Stimulated activated CD4-positive, alpha-beta T cell treated with anti-CD3 and anti-CD28 coated beads, Interleukin-1b, Interleukin-23, amount 100 ng/mL, for 48 hours (primary cell): ENCODE measurements around the gene SIVA1.

Experiments
- DNase-seq: peaks from one replicate; pipeline ENCODE4 v3.0.0-alpha.2; 2020

Gene SIVA1

DNA sequence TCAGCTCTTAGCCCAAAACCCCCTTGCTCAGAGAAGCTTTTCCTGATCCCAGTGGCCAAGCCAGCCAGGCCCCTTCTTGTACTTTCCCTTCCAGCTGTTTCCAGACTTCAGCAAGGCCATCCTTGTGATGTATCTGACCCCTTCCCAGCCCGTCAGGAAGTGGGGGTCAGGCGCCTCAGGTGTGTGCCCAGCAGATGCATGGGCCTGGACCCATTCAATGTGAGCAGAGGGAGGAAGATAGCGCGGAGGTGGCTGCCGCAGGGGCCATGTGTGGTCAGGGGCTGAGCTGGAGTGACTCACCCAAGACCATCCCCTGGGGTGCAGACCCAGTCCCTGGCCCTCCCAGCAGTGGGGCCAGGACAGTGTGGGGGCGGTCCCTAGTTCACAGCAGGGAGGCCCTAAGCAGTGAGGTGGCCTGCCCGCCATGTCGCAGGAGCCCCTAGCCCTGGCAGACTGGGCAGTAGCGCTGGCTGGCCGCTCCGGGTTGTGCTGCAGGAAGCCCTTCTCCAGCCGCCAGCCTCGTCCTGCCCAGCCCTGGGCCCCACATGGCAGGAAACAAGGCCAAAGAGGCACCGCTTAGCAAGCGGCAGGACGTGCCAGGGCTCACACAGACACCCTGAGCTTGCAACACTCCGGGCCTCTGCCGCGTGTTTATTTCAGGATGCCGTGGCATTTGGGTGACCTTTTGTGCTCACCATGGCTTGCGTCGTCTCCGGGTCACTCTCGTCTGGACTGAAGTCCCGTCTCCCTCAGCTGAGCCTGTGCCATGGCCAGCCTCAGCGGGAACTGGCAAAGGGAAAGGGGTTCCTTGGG lies 16.9 kb upstream of the SIVA1 start:
- DNase-seq, result no peak

DNA sequence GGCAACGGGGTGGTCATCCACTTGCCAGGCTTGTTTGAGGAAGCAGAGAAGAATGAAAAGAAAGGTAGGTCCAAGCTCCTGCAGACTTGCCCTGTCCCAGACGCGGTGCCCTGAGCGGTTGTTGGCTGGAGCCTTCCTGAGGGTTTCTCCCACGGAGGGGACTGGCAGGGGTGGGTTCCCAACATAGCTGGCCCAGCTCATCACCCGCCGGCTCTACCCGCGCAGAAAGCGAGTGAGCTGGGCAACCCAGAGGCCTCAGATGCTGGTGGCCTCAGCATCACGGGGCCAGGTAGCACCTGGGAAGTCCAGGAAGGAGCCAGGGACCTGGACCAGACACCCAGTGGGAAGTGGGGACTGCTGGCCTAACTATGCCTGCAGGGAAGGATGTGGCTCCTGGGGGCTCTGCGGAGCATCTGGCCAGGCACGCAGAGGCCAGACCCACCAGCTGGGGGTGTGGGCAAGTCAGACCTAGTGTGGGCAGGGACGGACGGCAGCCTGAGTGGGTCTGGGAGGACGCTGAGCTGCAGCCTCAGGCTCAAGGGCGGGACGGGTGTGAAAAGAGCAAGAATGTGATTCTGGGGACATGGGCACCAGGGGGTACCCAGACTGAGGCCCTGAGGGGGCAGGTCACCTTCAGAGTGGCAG lies 14.4 kb upstream of the SIVA1 start:
- DNase-seq, result no peak

DNA sequence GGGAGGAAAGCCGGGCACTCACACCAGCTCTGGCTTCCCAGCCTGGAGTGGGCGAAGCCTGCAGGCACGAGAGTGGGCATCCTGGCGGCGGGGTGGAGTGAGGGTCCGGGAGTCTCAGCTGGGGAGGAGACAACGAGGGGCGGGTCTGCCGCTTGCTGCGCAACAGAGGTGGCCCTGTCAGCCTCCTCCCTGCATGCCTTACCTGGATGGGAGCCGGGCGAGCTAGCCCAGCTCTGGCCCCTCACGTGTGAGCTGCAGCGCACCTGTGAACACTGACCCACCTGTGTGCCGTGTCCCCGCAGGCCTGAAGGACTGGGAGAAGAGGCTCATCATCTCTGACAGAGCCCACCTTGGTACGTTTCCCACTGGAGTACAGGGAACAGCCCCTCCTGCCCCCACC lies 13.9 kb upstream of the SIVA1 start:
- no peak for DNase-seq

DNA sequence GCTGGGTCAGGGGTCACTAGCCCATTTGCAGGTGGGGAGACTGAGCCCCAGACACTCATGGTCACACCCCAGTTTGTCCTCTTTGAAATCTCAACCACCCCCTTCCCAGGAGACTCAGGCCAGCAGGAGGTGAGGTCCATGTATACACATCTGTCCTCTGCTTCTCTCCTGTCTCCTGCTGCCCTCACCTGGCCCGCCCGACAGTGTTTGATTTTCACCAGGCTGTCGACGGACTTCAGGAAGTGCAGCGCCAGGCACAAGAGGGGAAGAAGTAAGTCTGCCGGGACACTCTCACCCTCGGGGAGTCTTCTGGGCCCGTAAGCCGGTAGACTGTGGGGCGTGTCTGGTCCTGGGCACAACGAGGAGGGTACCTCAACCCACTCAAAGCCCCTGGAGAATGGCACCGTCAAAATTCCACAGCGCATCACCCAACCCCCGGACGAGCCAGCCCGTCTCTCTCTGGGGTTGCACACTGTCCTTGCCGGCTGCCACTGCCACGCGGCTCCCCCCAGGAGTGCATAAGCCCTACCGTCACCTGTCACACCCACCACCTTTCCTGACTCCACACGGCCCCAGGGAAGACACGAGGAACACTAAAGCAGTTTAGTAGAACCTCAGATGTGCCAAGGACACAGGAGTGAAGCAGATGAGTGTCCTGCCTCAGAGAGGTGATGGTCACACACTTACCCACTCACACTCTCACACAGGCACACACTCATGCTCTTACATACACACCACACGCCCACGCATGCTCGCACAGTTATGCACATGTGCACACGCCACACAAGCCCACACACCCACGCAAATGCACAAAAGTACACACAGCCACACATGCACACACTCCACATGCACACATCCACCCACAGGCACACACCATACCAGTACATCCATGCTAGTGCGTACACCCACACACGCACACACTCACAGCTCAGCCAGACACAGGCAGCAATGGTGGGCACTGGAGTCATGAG lies 13.1 kb upstream of the SIVA1 start:
- no peak for DNase-seq

DNA sequence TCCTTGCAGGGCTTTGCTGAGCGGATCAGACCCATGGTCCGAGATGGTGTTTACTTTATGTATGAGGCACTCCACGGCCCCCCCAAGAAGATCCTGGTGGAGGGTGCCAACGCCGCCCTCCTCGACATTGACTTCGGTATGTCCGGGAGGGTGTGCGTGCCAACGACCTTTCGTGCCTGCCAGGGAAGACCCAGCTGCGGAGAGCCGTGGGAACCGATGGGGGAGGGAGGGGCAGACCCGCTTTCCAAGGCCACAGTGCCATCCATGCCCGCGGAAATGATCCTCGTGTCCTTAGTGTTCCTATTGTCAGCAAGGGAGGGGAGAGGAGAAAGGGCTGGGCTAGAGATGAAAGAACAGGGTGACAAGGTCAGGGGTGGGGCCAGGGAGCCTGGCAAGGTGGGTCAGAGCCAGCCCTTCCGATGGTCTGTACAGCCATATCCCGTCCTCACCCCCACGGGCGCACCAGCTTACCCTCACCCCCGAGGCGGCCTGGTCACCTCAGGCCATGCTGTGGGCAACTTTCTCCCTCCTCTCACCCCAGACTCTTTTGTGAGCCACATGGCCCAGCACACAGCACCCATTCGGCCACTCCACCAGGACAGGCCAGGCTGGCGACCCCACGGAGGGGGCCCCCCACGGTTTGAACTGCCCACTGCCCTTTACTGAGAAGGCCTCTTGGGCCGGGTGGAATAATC lies 11.7 kb upstream of the SIVA1 start:
- no peak for DNase-seq

DNA sequence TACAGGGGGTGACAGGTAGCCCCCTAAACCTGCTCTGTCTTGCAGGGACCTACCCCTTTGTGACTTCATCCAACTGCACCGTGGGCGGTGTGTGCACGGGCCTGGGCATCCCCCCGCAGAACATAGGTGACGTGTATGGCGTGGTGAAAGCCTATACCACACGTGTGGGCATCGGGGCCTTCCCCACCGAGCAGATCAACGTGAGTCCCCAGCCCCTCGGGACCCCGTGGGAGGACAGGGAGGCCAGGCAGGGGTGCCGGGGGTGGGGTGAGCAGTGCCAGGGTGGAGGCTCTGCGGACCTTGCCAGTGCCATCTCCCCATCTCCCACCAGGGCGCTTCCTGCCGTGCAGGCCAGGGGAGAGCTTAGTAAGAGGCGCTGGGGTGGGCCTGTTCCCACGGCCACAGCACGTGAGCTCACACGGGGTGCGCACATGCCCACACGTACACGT lies 11.1 kb upstream of the SIVA1 start:
- DNase-seq, result no peak

DNA sequence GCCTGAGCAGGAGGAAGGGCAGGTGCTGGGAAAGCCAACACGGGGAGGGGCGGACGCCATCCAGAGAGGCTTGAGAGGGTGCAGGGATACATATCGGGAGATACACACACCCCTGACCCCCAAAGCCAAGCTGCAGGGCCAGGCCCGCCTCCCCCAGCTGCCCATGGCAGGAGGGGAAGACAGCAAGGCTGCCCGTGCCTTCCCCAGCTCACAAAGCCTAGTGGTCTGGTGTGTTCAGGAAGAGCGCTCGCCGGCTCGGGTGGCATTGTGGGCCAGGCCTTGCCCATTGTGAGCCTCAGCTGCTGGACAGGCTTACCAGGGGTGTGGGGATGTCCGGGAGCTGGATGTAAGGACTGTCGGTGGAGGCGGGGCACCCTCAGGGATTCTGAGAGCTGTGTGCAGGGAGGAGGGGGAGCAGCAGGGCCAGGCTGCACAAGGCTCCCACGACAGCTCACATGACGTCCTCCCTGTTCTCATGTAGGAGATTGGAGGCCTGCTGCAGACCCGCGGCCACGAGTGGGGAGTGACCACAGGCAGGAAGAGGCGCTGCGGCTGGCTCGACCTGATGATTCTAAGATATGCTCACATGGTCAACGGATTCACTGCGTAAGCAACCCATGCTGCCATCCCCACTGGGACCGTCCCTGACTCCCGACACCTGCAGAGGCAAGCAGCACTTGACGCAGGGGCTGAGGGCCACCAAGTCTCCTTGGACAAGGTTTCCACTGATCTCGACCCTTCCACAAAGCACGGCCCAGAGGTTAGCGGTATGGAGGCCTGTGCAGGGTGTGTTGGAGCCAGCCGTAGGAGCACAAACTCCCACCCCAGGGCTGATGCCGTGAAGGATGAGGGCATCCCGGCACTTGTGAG lies 10.1 kb upstream of the SIVA1 start:
- no peak for DNase-seq

DNA sequence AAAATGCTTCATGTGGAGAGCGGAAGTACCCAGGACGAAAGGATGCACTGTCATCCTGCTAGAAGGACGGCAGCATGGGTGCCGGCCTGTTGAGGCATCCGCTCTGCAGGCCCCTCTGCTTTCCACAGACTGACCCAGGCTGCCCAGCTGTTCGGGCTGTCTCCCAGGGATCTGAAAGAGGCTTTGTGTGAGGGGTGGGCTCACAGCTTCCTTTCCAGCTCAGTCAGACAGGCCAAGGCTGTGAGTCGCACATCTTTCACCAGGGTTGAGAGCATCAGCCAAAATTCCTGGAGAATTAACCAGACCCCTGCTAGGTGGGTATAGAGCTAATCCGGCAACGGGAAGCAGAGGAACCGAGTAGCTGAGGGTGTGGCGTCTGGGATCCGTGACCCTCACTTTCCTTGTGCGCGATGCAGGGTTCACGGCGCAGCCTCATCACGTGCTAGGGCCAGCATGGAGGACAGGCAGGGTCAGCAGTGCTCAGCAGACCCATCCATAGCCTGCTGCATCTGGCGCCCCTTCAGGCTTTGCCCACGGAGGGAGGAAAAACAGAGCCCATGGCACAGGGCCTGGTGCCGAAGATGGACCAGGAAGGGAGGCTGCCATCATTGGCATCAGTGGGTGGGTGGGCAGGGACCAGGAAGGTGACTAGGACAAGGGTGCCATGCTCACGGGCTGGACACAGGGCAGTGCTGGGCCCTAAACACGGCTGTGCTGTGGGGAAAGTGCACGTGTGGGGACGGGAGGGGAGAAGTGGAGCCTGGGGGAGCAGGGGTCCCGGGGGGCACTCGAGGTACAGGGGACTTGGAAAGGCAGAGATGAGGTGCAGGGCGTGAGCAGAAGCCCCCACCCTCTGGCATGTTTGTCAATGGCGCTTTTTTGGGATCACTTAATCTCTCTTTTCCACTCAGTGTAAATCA lies 9.2 kb upstream of the SIVA1 start:
- DNase-seq, result no peak

DNA sequence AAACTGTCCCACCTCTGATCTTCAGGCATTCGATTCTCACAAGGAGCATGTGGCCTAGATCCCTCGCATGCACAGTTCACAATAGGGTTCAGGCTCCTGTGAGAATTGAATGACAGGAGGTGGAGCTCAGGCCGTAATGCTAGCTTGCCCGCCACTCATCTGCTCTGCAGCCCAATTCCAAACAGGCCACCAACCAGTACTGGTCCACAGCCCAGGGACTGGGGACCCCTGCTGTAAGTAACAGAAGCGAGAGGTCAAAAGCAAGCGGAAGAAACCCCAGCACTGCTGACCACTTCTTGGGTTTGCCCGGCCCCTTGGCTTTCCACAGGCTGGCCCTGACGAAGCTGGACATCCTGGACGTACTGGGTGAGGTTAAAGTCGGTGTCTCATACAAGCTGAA lies 8.5 kb upstream of the SIVA1 start:
- no peak for DNase-seq

DNA sequence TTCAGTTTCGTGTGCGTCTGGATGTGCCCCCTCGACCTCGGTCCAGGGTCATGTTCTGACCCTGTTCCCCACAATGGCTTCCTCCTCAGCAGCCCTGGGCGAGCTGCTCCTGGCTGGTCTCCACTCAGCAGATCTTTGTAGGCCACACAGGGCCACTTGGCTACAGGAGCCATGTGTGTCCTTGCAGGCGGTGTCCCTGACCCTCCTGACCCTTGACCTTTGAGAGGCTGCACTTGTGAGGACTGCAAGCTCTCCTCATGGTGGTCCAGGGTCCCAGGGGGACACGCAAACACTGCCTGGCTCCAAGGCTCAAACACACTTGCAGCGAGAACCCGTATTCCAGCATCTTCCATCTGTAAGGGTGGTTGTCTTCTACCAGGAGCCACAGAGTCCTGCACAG lies 7.5 kb upstream of the SIVA1 start:
- no peak for DNase-seq

DNA sequence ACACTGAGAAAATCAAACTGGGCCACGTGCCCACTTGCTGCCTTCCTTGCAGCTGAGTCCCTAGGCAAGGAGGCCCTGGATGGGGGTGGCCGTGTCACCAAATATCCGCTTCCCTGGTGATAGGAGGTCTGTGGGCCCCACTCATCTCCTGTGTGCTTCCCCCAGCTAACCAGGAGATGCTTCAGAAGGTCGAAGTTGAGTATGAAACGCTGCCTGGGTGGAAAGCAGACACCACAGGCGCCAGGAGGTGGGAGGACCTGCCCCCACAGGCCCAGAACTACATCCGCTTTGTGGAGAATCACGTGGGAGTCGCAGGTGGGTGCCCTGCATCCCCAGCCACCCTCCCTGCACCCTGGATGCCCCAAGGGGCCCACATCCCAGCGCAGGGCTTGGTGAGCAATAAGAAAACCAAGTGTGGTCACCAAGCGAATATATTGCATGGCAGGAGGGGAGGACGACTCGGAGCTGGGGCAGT lies 6.8 kb upstream of the SIVA1 start:
- DNase-seq, result no peak

DNA sequence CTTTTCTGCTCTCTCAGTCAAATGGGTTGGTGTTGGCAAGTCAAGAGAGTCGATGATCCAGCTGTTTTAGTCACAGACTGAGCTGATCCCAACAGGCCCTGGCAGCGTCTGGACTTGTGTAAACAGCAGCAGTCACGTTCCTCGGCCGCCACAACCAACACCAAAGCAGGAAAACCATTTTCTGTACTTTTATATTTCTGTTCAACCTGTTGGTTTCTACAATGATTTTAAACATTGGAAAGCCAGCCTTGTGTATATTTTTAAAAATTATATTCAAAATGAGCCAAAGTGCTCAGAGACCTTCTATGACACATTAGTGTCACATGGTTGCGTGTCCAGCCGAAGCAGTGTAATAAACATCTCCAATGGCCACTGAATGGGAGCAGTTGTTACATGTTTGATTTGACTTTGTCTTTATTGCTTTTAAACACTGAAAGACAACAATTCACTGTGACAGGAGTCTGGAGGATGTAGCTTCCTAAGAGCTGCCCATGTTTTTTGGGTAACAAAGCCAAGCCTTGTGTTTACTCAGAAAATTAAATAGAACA lies 5.9 kb upstream of the SIVA1 start:
- DNase-seq, result no peak

DNA sequence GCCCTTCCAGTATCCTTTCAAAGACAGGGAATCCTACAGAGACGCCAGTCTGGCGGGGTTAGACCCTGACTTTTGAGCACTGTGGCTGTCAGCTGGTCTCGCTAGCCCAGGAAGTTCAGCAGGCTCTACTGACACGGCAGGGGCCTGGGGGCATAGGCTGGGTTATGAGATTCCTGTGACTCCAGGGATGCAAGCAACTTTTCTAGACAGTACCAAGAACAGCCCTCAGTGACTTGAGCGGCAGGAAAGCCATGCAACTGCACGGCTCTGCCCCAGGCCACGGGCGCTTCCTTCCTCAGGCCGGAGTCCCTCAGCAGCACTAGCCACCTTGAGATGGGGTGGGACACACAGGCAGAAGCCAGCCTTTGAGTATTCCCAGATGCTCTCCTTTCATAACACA lies 5.1 kb upstream of the SIVA1 start:
- no peak for DNase-seq

DNA sequence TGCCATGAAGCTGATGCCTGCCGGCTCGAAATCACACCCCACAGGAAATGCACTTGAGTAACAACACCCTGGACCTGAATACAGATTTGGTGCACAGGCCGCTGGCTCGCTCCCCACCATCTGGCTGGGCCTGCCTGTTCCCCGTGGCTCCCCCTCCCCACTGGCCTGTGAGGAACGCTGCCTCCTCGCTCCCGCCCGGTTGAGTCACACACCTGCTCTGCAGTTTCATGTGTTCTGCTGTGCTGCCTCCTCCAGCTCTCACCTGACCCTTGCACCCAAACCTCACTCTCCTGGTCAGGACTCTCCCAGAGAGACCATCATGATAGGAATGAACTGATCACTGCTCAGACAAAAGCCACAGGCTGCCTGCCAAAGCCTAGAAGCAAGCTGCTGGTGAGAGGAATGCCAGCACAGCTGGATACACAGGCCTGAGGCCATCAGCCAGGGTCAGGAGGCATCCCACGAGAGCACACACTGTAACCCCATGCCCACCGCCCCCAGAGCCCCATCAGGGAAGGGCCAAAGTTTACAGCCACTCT lies 3.8 kb upstream of the SIVA1 start:
- no peak for DNase-seq

DNA sequence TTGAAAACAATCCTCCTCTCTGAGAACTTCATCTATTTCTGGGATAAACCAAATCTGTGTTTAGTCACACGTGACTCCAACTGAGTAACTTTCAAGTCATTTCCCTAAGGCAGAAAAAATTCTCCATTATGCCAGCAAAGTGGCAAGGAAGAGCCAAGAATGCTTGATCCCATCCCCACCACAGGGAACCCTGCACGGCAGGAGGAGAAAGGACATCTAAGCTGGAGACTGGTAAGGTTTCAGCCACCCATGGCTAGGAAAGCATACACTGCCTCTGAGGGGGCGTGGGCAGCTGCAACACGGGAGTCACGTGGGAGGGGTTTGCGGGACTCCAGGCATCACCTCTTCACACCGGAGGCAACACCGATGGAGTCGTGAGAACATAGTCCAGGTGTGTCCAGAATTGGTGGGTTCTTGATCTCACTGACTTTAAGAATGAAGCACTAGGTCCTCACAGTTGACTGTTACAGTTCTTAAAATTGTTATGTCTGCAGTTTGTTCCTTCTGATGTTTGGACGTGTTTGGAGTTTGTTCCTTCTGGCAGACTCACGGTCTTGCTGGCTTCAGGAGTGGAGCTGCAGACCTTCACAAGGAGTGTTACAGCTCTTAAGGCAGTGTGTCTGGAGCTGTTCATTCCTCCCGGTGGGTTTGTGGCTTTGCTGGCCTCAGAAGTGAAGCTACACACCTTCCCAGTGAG lies 2.7 kb upstream of the SIVA1 start:
- DNase-seq, result no peak

DNA sequence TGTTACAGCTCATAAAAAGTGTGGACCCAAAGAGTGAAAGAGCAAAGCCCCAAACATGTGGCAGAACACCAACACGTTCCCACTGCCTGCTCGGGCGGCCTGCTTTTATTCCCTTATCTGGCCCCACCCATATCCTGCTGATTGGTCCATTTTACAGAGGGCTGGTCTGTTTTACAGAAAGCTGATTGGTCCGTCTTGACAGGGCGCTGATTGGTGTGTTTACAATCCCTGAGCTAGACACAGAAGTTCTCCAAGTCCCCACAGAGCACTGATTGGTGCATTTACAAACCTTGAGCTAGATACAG lies 2.2 kb upstream of the SIVA1 start:
- peak; percentile 47 for DNase-seq

DNA sequence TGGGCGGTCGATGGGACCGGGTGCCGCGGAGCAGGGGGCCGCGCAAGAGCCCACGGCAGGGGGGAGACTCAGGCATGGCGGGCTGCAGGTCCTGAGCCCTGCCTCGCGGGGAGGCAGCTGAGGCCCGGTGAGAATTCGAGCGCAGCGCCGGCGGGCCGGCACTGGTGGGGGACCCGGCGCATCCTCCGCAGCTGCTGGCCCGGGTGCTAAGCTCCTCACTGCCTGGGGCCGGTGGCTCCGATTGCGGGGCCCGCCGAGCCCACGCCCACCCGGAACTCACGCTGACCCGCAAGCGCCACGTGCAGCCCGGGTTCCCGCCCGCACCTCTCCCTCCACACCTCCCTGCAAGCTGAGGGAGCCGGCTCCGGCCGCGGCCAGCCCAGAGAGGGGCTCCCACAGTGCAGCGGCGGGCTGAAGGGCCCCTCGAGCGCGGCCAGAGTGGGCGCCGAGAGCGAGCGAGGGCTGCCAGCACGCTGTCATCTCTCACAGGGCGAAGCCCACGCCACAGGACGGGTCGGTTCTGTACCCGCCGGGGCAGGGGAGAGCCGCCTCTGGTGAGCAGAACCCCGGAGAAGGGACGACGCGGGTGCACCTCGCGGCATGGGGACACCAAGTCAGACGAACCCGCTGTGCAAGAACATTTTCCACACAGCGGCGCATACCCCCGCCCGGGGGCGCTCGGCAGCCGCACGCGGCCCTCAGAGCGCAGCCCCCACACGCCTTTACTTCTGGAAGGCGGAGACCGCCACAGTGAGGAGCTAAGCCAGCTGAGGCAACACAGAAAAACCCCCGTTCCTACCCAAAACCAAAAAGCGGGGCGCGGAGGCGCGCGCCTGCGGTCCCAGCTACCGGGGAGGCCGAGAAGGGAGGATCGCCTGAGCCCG lies 1.2 kb upstream of the SIVA1 start:
- peak; percentile 23 for DNase-seq

DNA sequence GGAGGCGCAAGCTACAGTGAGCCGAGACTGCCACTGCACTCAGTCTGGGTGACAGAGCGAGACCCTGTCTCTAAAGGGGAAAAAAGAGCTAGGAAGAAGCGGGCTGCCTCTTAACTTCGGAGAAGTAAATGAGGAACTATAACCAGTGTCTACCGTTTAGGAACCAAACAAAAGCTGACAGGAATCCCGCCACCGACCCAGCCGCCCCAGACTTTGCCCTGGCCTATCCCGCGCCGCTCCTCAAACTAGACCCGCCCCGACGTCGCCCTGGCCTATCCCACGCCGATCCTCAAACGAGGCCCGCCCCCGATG lies 568 bp upstream of the SIVA1 start:
- DNase-seq, result no peak
